Measurements from ENCODE around the gene MTM1.

Gene MTM1

DNA sequence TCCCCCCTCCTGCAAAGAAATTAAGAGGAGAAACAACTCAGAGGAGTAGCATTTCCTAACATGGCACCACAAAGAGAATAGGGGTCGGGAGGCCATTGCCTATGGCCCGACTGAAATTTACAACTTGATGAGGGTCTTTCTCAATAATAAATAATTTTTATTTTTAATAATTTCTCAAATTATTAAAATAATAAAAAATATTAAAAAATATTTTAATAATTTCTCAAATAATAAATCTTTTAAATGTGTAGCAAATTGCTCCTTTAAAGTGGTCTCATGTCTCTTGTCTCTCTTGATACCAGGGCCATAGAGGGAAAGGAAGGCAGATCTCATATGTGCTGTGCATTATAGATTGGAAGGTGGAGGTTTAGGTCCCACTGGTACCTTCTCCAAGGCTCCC lies 75.5 kb downstream of the MTM1 start:
- TF ChIP-seq, protein P1, sequence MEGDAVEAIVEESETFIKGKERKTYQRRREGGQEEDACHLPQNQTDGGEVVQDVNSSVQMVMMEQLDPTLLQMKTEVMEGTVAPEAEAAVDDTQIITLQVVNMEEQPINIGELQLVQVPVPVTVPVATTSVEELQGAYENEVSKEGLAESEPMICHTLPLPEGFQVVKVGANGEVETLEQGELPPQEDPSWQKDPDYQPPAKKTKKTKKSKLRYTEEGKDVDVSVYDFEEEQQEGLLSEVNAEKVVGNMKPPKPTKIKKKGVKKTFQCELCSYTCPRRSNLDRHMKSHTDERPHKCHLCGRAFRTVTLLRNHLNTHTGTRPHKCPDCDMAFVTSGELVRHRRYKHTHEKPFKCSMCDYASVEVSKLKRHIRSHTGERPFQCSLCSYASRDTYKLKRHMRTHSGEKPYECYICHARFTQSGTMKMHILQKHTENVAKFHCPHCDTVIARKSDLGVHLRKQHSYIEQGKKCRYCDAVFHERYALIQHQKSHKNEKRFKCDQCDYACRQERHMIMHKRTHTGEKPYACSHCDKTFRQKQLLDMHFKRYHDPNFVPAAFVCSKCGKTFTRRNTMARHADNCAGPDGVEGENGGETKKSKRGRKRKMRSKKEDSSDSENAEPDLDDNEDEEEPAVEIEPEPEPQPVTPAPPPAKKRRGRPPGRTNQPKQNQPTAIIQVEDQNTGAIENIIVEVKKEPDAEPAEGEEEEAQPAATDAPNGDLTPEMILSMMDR (IDR thresholded peaks at IDR 0.05; ENCODE audit: extremely low read depth, insufficient read depth, missing control alignments): no peak
- no peak for DNase-seq (ENCODE audit: low spot score)
- in situ Hi-C loops (cut with MboI; ENCODE audit: low pct_unique_long_range_greater_than_20kb, low sequenced_read_pairs, unreplicated experiment): no loop called here

DNA sequence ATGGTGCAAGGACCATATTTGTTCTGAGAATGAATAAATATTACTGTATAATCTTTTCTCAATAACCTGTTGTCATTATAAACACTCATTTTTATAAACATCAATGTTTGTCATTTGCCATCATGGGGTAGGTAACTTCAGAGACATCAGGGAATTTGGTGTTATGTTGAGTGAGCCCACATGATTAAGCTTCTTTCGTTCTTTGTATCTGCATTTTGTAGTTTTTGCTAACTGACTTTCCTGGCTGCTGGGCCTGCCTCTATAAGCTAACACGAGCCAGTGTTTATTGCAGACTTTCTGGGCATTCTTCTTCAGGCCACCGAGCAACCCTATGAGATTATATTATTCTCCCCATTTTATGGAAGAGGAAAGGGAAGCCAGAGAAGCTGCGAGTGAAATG lies 76.0 kb downstream of the MTM1 start:
- DNase-seq (ENCODE audit: low spot score): no peak
- TF ChIP-seq, protein P1 (IDR thresholded peaks at IDR 0.05; ENCODE audit: extremely low read depth, insufficient read depth, missing control alignments): no peak
- in situ Hi-C loops (cut with MboI; ENCODE audit: low pct_unique_long_range_greater_than_20kb, low sequenced_read_pairs, unreplicated experiment): no loop called here

DNA sequence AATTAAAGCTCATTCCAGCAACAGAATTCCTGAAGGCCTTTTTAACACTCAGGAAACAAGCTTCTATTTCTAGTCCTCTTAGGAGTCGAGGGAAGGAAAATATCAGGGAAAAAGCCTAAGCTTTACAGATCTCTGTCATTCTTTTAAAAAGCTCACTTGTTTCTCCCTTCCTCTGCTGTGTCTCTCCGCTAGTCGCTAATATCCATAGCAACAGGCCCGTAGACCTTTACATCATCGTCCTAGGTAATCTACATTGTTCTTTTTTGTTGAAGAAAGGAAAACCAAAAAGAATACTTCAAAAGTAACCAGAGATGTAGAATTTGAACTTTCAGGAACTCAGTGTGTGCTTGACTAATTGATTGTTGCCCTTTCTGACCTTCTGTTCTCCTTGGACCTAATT lies 78.9 kb downstream of the MTM1 start:
- DNase-seq (ENCODE audit: low spot score): no peak
- in situ Hi-C loops (cut with MboI; ENCODE audit: low pct_unique_long_range_greater_than_20kb, low sequenced_read_pairs, unreplicated experiment): no loop called here
- TF ChIP-seq, protein P1 (IDR thresholded peaks at IDR 0.05; ENCODE audit: extremely low read depth, insufficient read depth, missing control alignments): no peak

DNA sequence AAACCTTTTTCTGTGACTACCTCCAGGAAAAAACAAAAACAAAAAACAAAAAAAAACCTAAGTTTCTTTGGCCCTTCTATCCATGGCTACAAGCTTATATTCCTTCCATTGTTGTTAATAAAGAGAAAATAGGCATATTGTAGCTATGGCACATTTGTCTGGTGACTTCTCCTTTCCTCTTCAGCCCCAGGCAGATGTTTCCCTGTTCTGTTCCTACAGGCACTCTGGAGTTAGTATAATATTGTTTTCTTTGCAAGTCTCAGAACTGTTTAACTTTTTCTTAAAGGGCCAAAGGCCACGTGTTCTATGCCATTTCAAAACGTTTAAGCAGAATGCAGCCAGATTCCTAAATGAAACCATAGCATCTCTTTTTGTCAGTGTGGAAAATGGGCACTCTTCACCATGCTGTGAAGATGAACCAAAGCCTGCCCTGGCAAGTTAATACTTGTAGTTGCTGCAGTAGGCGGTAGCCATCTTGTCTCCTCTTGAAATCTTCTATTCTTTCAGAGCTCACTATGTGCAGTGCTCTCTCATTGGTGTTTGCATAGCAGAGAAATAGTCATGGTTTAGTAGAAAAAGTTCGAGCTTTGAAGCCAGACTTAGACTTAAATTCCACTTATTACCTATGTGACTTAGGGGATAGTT lies 80.0 kb downstream of the MTM1 start:
- in situ Hi-C loops (cut with MboI; ENCODE audit: low pct_unique_long_range_greater_than_20kb, low sequenced_read_pairs, unreplicated experiment): no loop called here
- DNase-seq (ENCODE audit: low spot score): no peak
- TF ChIP-seq, protein P1 (IDR thresholded peaks at IDR 0.05; ENCODE audit: extremely low read depth, insufficient read depth, missing control alignments): no peak

DNA sequence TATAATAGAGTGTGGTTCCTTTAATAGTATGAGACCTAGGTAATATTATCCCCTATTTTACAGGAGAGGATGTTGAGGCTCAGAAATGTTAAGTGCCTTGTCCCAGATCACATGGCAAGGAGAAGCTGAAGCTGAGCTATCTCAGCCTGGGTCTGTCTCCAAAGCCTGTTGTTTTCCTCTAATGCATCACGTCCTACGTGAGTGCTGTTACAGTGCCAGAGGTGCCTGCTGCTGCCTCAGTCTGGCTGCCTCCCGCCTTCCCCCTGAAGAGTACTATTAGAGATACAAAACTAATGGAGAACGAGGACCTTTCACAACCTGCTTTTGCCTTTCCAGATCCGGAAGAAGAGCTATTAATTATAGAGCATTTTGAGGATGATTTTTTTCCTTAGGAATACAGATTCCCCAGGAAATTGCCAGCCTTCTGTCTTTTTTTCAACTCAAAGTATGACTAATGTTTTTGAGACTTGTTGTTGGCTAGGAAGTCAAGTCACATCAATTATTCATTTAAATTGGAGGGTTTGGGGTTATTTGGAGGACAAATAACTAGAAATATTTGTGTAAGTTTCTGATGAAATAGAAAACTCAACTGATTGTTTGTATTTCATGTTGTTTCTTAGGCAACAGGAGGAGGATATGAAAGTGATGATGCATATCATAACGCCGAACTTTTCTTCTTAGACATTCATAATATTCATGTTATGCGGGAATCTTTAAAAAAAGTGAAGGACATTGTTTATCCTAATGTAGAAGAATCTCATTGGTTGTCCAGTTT lies 80.9 kb downstream of the MTM1 start:
- in situ Hi-C loops (cut with MboI; ENCODE audit: low pct_unique_long_range_greater_than_20kb, low sequenced_read_pairs, unreplicated experiment): no loop called here
- no peak for DNase-seq (ENCODE audit: low spot score)
- TF ChIP-seq, protein P1 (IDR thresholded peaks at IDR 0.05; ENCODE audit: extremely low read depth, insufficient read depth, missing control alignments): no peak

DNA sequence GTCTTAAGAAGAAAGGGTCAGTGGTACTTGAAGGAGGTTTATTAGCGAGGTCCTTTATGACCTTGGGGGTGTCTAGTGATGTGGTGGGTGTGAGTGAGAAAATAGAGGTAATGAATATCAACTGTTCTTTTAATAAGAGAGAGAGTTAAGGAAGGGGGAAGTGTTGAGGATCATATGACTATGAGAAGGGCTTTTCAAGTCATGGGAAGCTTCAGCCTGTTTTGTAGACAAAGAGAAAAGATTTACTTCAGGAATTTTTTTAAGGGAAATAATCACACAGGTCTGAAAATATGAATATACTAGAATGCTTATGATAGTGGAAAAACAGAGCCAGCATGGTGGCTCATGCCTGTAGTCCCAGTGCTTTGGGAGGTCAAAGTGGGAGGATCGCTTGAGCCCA lies 83.5 kb downstream of the MTM1 start:
- no peak for DNase-seq (ENCODE audit: low spot score)
- TF ChIP-seq, protein P1 (IDR thresholded peaks at IDR 0.05; ENCODE audit: extremely low read depth, insufficient read depth, missing control alignments): no peak
- in situ Hi-C loops (cut with MboI; ENCODE audit: low pct_unique_long_range_greater_than_20kb, low sequenced_read_pairs, unreplicated experiment): no loop called here
